ENCODE results near the gene TYW5.

Gene TYW5, protein sequence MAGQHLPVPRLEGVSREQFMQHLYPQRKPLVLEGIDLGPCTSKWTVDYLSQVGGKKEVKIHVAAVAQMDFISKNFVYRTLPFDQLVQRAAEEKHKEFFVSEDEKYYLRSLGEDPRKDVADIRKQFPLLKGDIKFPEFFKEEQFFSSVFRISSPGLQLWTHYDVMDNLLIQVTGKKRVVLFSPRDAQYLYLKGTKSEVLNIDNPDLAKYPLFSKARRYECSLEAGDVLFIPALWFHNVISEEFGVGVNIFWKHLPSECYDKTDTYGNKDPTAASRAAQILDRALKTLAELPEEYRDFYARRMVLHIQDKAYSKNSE
- long read RNA-seq, full-length matches to known transcripts: 28 of 35 reads
- long read RNA-seq, partial matches to known transcripts: 4 of 35 reads
- long read RNA-seq, other reads (novel, unspliced or antisense): 3 of 35 reads

DNA sequence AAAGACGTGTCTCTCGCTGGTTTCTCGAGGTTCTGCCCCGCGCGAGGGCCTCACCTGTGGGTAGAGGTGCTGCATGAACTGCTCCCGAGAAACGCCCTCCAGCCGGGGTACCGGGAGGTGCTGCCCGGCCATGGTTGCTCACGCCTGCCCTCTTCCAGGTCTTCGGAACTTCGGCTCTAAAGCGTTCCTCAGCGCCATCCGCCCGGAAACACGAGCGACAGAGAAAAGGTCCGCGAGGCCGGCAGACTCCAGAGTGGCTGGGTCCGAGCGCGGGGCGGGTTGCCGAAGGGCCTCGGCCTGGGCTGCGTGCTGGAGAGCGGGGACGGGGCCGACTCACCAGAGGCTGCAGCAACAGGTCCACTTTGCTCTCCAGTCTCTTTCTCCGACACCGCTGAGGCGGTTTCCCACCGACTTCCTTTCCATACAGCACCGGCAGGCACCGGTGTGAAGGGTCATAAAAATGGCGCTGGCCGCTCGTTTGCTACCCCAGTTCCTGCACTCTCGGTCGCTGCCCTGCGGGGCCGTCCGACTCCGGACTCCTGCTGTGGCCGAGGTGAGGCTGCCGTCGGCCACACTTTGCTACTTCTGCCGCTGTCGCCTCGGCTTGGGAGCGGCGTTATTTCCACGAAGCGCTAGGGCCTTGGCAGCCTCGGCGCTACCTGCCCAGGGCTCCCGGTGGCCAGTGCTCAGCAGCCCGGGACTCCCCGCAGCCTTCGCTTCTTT lies at the start of gene TYW5, which contains the start of gene MAIP1:
TYW5 (minus strand) TSS at position 153 of the 723 bp plus-strand sequence; CDS start at position 132, 21 bp downstream.
MAIP1 (plus strand) TSS at position 244 of the 723 bp plus-strand sequence; CDS start at position 461, 217 bp downstream.
- Histone ChIP-seq H3K27me3 (ENCODE audit: insufficient read depth, poor library complexity, severe bottlenecking) (no peaks in the 10 kb centered on the region), H3K4me3 (replicated peaks; ENCODE audit: insufficient read depth, low read length) (peak within 1 kb of the TSS; percentile 88), H3K27ac (replicated peaks) (peak within 1 kb of the TSS; percentile 96)
- peak; percentile 61 to 86 for DNase-seq (ENCODE audit: low read depth in 1 of 2, low spot score in 1 of 2)
- TF ChIP-seq REST (IDR thresholded peaks at IDR 0.05; ENCODE audit: insufficient replicate concordance, low read depth) (peak; percentile 64), CTCF (IDR thresholded peaks at IDR 0.05; ENCODE audit: insufficient read depth, low read length) (no peak), POLR2AphosphoS5 (IDR thresholded peaks at IDR 0.05; ENCODE audit: low read depth) (peak; percentile 72), GABPA (IDR thresholded peaks at IDR 0.05; ENCODE audit: low read depth) (peak; percentile 92), SPI1 (IDR thresholded peaks at IDR 0.05; ENCODE audit: borderline replicate concordance, low read depth) (no peak)

GRCh38 chr2:200003444-200003843 lies 48.2 kb upstream of the TYW5 start:
- Histone ChIP-seq H3K27ac (replicated peaks) (no peak overlapping the region), H3K4me3 (replicated peaks; ENCODE audit: insufficient read depth, low read length) (no peak overlapping the region), H3K27me3 (ENCODE audit: insufficient read depth, poor library complexity, severe bottlenecking) (peaks cover 2% of the 10 kb centered on the region)
- TF ChIP-seq SPI1 (IDR thresholded peaks at IDR 0.05; ENCODE audit: borderline replicate concordance, low read depth) (no peak), CTCF (IDR thresholded peaks at IDR 0.05; ENCODE audit: insufficient read depth, low read length) (no peak), POLR2AphosphoS5 (IDR thresholded peaks at IDR 0.05; ENCODE audit: low read depth) (no peak), REST (IDR thresholded peaks at IDR 0.05; ENCODE audit: insufficient replicate concordance, low read depth) (no peak), GABPA (IDR thresholded peaks at IDR 0.05; ENCODE audit: low read depth) (no peak)
- DNase-seq (ENCODE audit: low read depth in 1 of 2, low spot score in 1 of 2): no peak

DNA sequence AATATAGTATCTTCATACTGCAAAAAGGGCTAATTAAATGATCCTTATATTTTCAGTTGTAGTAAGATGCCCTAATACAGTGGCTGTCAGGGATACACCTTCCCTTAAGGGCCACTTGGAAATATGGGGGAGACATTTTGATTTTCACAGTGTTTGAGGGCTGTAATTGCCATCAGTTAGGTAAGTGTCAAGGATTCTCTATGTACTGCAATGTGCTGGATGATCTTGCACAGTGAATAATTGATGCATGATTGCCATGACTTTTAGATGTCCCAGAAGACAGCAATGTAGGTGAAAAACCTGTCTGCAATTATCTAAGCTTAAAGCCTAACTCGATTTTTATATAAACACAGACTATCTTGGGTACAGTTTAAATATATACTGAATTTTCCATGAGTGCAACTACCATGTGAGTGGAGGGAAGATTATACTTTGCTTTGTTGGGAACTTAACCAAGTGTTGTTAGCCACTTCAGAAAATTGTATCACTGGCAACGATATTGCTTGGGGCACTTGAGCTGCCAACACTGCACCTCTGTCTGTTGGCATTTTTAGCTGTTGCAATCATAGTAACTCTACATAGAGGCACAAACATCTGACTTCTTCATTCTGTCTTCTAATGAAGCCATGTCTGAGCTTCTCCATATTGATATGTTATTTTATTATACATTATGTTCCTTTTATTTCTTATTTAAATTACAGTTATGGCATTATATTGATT lies 45.3 kb upstream of the TYW5 start:
- no peak overlapping the region for H3K4me3 ChIP-seq (replicated peaks; ENCODE audit: insufficient read depth, low read length)
- TF ChIP-seq SPI1 (IDR thresholded peaks at IDR 0.05; ENCODE audit: borderline replicate concordance, low read depth): no peak
- no peak for TF ChIP-seq POLR2AphosphoS5 (IDR thresholded peaks at IDR 0.05; ENCODE audit: low read depth)
- no peak for TF ChIP-seq CTCF (IDR thresholded peaks at IDR 0.05; ENCODE audit: insufficient read depth, low read length)
- TF ChIP-seq GABPA (IDR thresholded peaks at IDR 0.05; ENCODE audit: low read depth): no peak
- TF ChIP-seq REST (IDR thresholded peaks at IDR 0.05; ENCODE audit: insufficient replicate concordance, low read depth): no peak
- no peak overlapping the region for H3K27ac ChIP-seq (replicated peaks)
- no peak for DNase-seq (ENCODE audit: low read depth in 1 of 2, low spot score in 1 of 2)
- H3K27me3 ChIP-seq (ENCODE audit: insufficient read depth, poor library complexity, severe bottlenecking): no peaks in the 10 kb centered on the region
